Fibroblast of upper back skin (primary cell): ENCODE data around the gene CHEK1.
A peak's percentile ranks its signal among the peaks of the same experiment; 100 is the strongest.
"Not testable (repeated sequence)": the region's sequence is repeated elsewhere in the genome, so short reads cannot be mapped to it uniquely, and the experiment has no call there.

ENCODE experiments used
- DNase-seq: peaks from one replicate; pipeline ENCODE4 v3.0.0-alpha.2; 2013

Gene CHEK1

DNA sequence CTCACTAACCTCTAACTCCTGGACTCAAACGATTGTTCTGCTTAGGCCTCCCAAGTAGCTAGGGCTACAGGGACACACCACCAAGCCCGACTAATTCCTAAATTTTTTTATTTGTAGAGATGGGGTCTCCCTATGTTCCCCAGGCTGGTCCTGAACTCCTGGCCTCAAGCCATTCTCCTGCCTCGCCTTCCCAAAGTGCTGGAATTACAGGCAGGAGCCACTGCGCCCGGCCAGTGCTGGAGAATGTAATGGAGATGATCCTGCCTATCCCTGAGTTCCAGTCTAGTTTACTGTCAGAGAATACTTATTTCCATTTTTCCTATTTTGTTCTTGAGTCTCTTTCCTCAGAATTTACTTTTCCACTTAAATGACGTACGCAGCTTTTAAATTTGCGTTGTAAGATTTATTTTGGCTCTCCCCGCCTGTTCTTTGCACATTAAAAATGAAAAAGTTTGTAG lies at the start of gene CHEK1:
TSS of gene CHEK1 (plus strand) at position 408 of the 458 bp plus-strand sequence. CDS start 1,606 bp downstream, outside the sequence.
- no peak for DNase-seq

GRCh38 chr11:125577181-125577580 lies 47.8 kb upstream of the CHEK1 start:
- not testable (repeated sequence) for DNase-seq

DNA sequence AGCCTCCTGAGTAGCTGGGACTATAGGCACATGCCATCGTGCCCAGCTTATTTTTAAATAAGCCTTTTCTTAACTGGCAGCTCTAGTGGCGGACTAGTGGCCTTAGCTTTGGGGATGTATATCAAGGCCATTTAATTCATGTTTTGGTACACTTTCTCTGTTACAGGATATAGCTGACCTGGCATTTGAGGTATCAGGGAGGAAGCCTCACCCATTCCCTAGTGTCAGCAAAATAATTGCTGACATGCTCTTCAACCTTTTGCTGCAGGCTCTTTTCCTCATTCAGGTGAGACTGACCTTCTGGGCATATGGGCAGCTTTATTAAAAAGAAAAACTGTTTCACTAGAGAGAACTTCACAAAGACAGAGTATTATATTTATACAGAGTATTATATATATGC lies 46.2 kb upstream of the CHEK1 start:
- DNase-seq = no peak

GRCh38 chr11:125579811-125580210 lies 45.2 kb upstream of the CHEK1 start:
- no peak for DNase-seq

- DNase-seq = no peak
Observed at GRCh38 chr11:125583496-125583895, 41.5 kb upstream of the CHEK1 start.

DNA sequence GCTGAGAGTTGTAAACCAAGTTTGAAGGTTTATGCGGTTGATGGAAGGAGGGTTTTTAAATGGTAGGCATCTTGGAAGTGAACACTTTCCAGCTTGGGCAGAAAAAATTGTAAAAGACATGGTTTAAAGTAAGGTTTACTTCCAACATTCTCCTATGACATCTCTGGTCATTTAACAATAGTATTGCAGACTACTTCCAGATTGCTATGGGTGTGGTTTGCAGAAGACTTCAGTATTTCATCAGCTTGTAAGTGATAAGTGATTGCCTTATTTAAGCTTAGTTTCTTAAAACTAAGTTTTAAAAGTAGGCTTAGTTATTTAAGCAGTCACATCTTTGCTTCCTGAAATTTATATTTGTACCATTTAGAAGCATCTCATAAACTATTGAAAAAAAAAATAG lies 39.5 kb upstream of the CHEK1 start:
- no peak for DNase-seq

- no peak for DNase-seq
Observed at GRCh38 chr11:125586623-125587022, 38.3 kb upstream of the CHEK1 start.

DNA sequence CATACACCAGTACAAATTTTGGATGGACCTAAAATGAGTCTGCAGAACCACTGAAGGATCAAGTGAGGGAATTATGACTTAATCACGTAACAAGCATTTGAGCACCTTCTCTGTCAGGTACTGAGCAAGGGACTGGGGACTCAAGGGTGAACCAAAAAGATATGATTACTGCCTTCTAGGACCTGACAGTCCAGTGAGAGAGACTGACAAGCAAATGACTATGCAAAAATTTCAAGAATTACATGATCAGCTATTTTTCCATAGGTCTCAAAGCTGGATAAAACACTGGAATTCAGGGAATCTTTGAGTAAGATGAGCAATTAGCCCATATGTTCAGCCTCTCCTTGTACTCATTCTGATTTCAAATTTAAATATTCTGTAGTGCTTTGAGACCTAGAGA lies 37.5 kb upstream of the CHEK1 start:
- peak; percentile 29 for DNase-seq

GRCh38 chr11:125588505-125588904 lies 36.5 kb upstream of the CHEK1 start:
- DNase-seq = no peak

DNA sequence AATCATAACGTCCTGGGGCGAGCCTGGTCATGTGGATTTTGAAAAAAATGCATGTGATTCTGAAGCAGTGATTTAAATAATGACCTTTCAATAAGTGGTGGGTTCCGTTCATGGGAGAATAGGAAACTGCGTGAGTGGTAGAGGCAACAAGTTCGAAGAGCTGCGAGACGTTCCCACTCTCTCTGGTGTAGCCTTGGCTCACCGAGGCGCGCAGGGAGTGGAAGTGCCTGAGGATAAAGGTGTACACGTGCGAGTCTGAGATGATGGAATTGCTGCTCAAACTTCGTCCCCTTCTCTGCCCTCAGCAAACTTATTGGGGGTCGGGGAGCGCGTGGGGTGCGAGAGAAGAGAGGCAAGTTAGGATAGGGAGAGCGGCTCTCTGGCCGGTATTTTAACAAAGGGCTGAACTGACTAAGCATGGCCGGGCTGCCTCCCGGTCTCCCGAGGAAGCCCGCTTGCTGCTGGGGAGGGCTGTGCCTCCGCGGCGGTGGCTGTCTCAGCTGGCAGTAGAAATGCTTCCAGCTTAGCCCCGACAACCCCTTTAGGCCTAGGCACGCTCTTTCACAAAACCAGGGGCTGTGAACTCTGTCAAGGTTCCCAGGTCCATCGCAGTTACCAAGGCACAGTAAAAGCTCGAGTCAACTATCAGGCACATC lies 33.2 kb upstream of the CHEK1 start:
- peak; percentile 22 for DNase-seq

DNA sequence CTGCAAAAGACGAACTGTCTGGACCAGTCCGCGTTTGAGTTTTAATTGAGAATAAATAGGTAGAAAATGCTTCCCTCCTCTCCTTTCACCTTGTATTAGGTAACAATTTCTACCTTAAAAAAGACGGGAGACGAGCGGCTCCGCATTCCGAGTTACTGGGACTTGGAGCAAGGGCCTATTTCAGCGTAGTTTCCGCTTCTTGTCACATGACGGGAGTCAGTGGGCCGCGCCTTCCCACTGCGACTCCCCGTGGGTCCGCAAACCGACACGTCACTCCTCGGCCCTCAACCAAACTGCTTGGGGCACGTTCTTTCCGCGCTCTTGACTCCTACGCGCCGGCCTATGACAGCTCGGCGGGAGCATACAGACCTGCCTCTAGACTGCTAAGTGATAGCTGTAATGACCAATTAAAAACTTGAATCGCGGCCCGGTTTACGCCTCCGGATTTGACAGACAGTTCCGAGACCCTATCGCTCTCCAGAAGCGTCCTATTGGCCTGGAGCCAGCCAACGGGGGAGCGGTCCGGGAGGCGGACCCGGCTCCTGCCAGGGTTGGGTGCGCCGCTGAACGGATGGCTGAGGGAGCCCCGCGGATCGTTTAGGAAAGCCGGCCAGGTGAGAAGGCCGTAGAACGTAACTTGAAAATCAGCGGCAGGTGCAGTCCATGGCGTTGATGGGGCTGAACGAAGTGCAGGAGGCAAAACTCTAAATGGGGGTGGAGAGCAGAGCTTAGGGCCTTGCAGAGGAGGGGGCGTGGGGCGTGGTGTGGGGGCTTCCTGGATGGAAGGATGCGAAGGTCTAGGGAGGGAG lies 32.5 kb upstream of the CHEK1 start, which contains the start of gene STT3A:
TSS of gene STT3A (plus strand) at position 548 of the 809 bp plus-strand sequence. CDS start 3,064 bp downstream, outside the sequence.
- DNase-seq = peak; percentile 100

DNA sequence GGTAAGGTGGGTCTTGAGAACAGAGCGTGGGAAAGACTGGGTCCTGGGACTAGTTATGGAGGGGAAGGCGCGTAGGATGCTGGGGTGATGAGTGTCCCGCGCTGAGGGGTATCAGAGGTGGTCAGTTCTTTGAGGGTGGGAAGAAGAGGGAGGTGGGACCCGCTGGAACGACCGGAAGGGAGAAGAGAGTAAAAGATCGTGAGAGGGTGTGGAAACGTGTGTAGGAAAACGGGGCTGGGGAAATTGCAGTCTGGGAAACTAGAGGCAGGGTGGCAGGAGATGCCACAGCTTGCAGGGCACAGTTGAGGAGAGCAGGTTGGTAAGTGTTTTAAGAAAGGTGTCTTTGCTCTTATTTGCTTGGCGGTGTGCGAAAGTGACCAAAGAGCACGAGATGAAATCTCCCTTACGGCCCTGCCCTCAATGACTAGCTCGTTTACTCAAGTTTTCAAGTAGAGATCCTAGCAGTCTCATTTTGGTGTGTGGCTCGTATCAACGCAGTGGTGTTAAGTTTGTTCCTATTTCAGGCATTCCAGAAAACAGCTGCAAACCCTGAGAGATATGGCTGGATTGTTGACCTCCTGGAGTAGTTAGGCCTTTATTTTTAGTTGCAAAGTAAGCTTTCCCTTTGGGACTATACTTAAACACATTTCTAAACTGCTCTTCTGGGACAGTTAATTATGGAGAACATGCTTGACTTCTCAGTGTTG lies 31.7 kb upstream of the CHEK1 start:
- DNase-seq = peak; percentile 49

GRCh38 chr11:125594958-125595357 lies 30.0 kb upstream of the CHEK1 start:
- DNase-seq = no peak

GRCh38 chr11:125600663-125601062 lies 24.3 kb upstream of the CHEK1 start:
- DNase-seq = no peak

DNA sequence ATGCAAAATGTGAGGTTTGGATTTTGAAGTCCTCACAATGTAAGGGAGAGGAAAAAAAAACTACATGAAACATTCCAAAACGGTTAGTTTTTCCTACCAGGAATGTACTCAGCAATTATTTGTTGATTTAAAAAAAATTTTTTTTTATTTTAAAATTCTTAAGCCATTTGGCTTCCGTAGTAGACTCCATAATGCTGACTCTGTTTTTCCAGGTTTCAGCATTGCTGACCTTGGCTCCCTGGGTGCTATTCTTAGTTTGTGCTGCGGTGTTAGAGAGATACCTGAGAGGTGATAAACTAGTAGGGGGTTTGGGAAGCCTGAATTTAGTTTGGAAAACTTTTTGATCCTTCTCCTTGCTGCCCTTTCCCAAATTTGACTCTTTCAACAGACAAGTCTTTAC lies 21.8 kb upstream of the CHEK1 start:
- DNase-seq = no peak

DNA sequence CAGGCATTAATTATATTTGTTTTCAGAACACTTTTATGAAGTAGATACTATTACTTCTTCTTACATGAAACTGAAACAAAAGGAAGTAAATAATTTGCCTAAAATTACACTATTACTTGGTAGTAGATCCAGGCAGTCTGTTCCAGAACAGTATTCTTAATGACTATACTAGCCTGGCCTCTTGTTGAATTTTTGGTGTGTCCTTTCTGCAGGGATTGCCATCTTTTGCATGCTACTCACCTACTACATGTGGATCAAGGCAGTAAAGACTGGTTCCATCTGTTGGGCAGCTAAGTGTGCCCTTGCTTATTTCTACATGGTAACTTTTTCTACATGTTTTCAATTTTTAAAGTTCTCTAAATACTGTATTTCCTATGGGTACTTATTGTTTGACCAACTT lies 19.5 kb upstream of the CHEK1 start:
- no peak for DNase-seq

DNA sequence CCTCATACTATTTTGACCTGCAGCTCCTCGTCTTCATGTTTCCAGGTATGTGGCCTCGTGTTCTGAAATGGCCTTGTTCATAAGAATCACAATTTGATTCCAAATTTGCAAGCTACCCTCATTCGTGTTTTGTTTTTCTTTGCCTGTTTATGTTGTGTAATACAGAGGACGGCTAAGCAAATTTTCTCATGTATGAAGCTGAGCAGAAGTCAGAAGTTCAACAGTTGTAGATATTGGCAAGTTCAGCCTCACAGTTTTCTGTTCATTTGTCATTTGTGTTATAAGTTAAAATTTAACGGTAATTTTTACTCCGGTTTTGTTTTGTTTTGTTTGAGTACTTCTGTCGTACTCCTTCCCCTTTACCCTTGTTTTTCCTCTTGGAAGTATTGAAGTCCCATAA lies 15.4 kb upstream of the CHEK1 start:
- no peak for DNase-seq

- DNase-seq = no peak
Observed at GRCh38 chr11:125618383-125618782, 6.6 kb upstream of the CHEK1 start.

DNA sequence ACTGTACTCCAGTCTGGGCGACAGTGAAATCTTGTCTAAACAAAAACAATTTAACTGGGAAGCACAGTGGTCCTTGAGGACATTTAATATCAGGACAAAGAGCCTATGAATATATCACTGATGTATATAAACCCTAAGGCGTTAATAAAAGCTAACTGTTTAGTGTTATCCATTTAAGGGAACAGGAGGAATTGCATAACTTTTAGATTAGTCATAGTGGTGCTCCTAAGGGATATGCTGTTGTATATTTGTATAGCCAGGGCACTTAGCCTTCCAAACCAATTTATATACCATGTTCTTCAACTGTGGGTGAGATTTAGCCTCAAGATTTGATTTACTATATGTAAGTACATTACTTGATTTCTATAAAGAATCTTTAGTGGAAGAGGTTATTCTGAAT lies 3.0 kb upstream of the CHEK1 start:
- peak; percentile 52 for DNase-seq

DNA sequence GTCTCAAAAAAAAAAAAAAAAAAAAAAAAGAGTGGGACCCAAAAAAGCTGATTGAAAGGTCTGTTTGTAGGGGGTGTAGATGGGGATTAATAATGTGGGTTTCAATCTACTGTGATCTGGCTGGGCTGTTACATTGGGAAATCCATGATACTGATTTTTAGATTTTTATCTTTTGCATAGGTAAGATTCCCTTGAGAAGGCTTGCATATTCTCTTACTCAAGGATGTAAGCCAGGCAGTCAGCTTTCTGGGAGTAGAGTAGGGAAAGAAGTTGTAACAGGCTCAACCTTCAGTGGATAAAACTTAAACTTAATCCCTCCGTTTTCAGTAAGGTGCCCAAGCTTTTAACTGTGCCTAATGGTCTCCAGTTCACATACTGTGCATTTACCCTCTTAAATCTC lies 1.9 kb upstream of the CHEK1 start:
- no peak for DNase-seq

DNA sequence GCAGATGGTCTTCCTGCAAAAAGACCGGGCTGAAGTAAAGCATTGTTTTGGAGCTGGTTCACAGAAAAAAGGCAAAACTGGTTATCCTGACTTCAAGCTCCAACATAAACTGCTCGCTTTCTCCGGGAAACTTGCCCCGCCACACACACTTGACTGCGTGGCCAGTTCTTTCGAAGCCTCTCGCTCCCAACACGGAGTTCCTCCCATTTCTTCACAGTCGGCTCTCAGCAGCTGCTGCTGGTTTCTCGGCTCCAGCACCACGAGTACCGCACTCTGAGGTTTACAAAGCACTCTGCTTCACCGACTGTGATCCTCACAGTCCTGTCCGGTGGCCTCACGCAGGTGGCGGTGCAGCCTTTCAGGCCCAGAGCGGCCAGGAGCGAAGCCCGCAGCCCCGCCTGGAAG lies 264 bp downstream of the CHEK1 start:
- no peak for DNase-seq

- peak; percentile 91 for DNase-seq
Observed at GRCh38 chr11:125625630-125626287, 796 bp downstream of the CHEK1 start.
